ENCODE measurements around the gene COL4A2.

- TF ChIP-seq, protein P1, sequence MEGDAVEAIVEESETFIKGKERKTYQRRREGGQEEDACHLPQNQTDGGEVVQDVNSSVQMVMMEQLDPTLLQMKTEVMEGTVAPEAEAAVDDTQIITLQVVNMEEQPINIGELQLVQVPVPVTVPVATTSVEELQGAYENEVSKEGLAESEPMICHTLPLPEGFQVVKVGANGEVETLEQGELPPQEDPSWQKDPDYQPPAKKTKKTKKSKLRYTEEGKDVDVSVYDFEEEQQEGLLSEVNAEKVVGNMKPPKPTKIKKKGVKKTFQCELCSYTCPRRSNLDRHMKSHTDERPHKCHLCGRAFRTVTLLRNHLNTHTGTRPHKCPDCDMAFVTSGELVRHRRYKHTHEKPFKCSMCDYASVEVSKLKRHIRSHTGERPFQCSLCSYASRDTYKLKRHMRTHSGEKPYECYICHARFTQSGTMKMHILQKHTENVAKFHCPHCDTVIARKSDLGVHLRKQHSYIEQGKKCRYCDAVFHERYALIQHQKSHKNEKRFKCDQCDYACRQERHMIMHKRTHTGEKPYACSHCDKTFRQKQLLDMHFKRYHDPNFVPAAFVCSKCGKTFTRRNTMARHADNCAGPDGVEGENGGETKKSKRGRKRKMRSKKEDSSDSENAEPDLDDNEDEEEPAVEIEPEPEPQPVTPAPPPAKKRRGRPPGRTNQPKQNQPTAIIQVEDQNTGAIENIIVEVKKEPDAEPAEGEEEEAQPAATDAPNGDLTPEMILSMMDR (IDR thresholded peaks at IDR 0.05), result no peak
- TF ChIP-seq POLR2A (IDR thresholded peaks at IDR 0.05), result no peak
Measured at GRCh38 chr13:110557082-110557481, 250.0 kb downstream of the COL4A2 start.
